ENCODE data around the gene VPS35L.

The VPS35L gene

GRCh38 chr16:19599968-19600716, 44.6 kb downstream of the VPS35L start:
- DNase-seq, result no peak

GRCh38 chr16:19601083-19601976, 45.8 kb downstream of the VPS35L start:
- peak; percentile 48 for DNase-seq

GRCh38 chr16:19604911-19605310, 49.4 kb downstream of the VPS35L start:
- DNase-seq, result no peak

GRCh38 chr16:19605701-19606100, 50.2 kb downstream of the VPS35L start:
- no peak for DNase-seq

GRCh38 chr16:19607616-19608280, 52.2 kb downstream of the VPS35L start:
- no peak for DNase-seq

- no peak for DNase-seq
These were observed 53.9 kb downstream of the VPS35L start for GRCh38 chr16:19609359-19609758.

- DNase-seq, result no peak
These were observed 54.7 kb downstream of the VPS35L start for GRCh38 chr16:19610200-19610599.

GRCh38 chr16:19613834-19614233, 58.3 kb downstream of the VPS35L start:
- no peak for DNase-seq

GRCh38 chr16:19616241-19616640, 60.7 kb downstream of the VPS35L start:
- no peak for DNase-seq

GRCh38 chr16:19618876-19619275, 63.4 kb downstream of the VPS35L start:
- DNase-seq, result no peak

GRCh38 chr16:19621445-19621844, 65.9 kb downstream of the VPS35L start:
- no peak for DNase-seq

GRCh38 chr16:19625039-19625438, 69.5 kb downstream of the VPS35L start:
- no peak for DNase-seq

- no peak for DNase-seq
These were observed 81.1 kb downstream of the VPS35L start for GRCh38 chr16:19636436-19637267.

- peak; percentile 35 for DNase-seq
These were observed 84.5 kb downstream of the VPS35L start for GRCh38 chr16:19639986-19640421.

GRCh38 chr16:19642501-19642900, 87.0 kb downstream of the VPS35L start:
- no peak for DNase-seq

GRCh38 chr16:19644877-19645276, 89.4 kb downstream of the VPS35L start:
- DNase-seq, result no peak

- no peak for DNase-seq
These were observed 90.1 kb downstream of the VPS35L start for GRCh38 chr16:19645557-19645981.

- no peak for DNase-seq
These were observed 94.5 kb downstream of the VPS35L start for GRCh38 chr16:19649980-19650379.

GRCh38 chr16:19654147-19654546, 98.6 kb downstream of the VPS35L start:
- no peak for DNase-seq

GRCh38 chr16:19655242-19655777, 99.8 kb downstream of the VPS35L start:
- DNase-seq, result no peak

GRCh38 chr16:19657831-19658230, 102.3 kb downstream of the VPS35L start:
- DNase-seq, result no peak

GRCh38 chr16:19659554-19659953, 104.1 kb downstream of the VPS35L start:
- no peak for DNase-seq

All from CD4-positive, alpha-beta T cell treated with Interleukin-12 subunit alpha and Interleukin-12 subunit beta, for 1 hour (primary cell).